Activated CD4-positive, alpha-beta T cell treated with anti-CD3 and anti-CD28 coated beads, Interleukin-2, amount 50 U/mL, for 1 hour (primary cell): ENCODE results near the gene P2RY1.

Experiments used
- DNase-seq: peaks from one replicate; pipeline ENCODE4 v3.0.0-alpha.2; 2020

Gene P2RY1

GRCh38 chr3:152834776-152835600 lies at the start of gene P2RY1:
P2RY1 (plus strand) TSS chr3:152835131; CDS start chr3:152835783, 652 bp downstream.
- DNase-seq, result no peak

- no peak for DNase-seq
Measured at GRCh38 chr3:152786977-152787681, 47.8 kb upstream of the P2RY1 start.

GRCh38 chr3:152790651-152791387 lies 44.1 kb upstream of the P2RY1 start:
- DNase-seq, result no peak

GRCh38 chr3:152793969-152794368 lies 41.0 kb upstream of the P2RY1 start:
- DNase-seq, result no peak

- DNase-seq, result no peak
Measured at GRCh38 chr3:152797751-152798432, 37.0 kb upstream of the P2RY1 start.

GRCh38 chr3:152811974-152812760 lies 22.8 kb upstream of the P2RY1 start:
- DNase-seq, result no peak

GRCh38 chr3:152817400-152817799 lies 17.5 kb upstream of the P2RY1 start:
- no peak for DNase-seq

GRCh38 chr3:152818027-152818426 lies 16.9 kb upstream of the P2RY1 start:
- no peak for DNase-seq

- no peak for DNase-seq
Measured at GRCh38 chr3:152823173-152823572, 11.8 kb upstream of the P2RY1 start.

GRCh38 chr3:152823781-152824180 lies 11.2 kb upstream of the P2RY1 start:
- DNase-seq, result no peak

GRCh38 chr3:152825566-152825965 lies 9.4 kb upstream of the P2RY1 start:
- no peak for DNase-seq

GRCh38 chr3:152826476-152826875 lies 8.5 kb upstream of the P2RY1 start:
- no peak for DNase-seq

GRCh38 chr3:152827313-152827712 lies 7.6 kb upstream of the P2RY1 start:
- DNase-seq, result no peak

GRCh38 chr3:152828075-152828840 lies 6.7 kb upstream of the P2RY1 start:
- DNase-seq, result no peak

GRCh38 chr3:152830245-152830644 lies 4.7 kb upstream of the P2RY1 start:
- no peak for DNase-seq

GRCh38 chr3:152832046-152832445 lies 2.9 kb upstream of the P2RY1 start:
- DNase-seq, result no peak

GRCh38 chr3:152833089-152833488 lies 1.8 kb upstream of the P2RY1 start:
- no peak for DNase-seq

GRCh38 chr3:152834191-152834775 lies 648 bp upstream of the P2RY1 start:
- DNase-seq, result no peak

GRCh38 chr3:152835601-152836102 lies 721 bp downstream of the P2RY1 start:
- no peak for DNase-seq

GRCh38 chr3:152836269-152836668 lies 1.3 kb downstream of the P2RY1 start:
- DNase-seq, result no peak

GRCh38 chr3:152839511-152839910 lies 4.6 kb downstream of the P2RY1 start:
- DNase-seq, result no peak
